Keratinocyte (primary cell): ENCODE measurements around the gene ATP6V0E2. TPM values are rescaled to one million over a fixed set of nuclear protein-coding genes. Genes with fewer than 3 reads are reported as not detected.

Source experiments
- DNase-seq: peaks from one replicate; pipeline ENCODE4 v3.0.0-alpha.2; 2011; ENCODE audit warnings: low read depth, missing footprints, low spot score
- FAIRE-seq: peaks from 2 replicates; lab custom pipeline; 2011; peaks lifted over from hg19 to GRCh38; lab: Jason Lieb, UNC
- H2AFZ ChIP-seq: 2 replicates; pipeline ENCODE4 v1.6.0; 2012; ENCODE audit warnings: low read length, control low read depth, inconsistent platforms; ENCODE audit not compliant: control insufficient read depth
- H3K27ac ChIP-seq: 2 replicates; pipeline ENCODE4 v1.5.1; 2011; ENCODE audit warnings: low read length; ENCODE audit not compliant: control insufficient read depth, insufficient read depth
- H3K27me3 ChIP-seq: 3 replicates; pipeline ENCODE4 v1.6.0; 2011; ENCODE audit warnings: low read length; ENCODE audit not compliant: control insufficient read depth, insufficient read depth; ENCODE audit errors: extremely low read depth
- H3K36me3 ChIP-seq, 2 experiments: 2 replicates in 1 of 2; 3 replicates in 1 of 2; pipeline ENCODE4 v1.5.1; 2011; ENCODE audit warnings: low read length in 2 of 2, mild to moderate bottlenecking in 1 of 2; ENCODE audit not compliant: control insufficient read depth in 2 of 2, insufficient read depth in 2 of 2; ENCODE audit errors: extremely low read depth in 1 of 2
- H3K4me1 ChIP-seq: 3 replicates; pipeline ENCODE4 v1.5.1; 2011; ENCODE audit warnings: low read length; ENCODE audit not compliant: control insufficient read depth, insufficient read depth; ENCODE audit errors: extremely low read depth
- H3K4me2 ChIP-seq: 3 replicates; pipeline ENCODE4 v1.6.0; 2011; ENCODE audit warnings: low read depth, low read length; ENCODE audit not compliant: control insufficient read depth, insufficient read depth; ENCODE audit errors: extremely low read depth
- H3K4me3 ChIP-seq, 3 experiments: fragments of 200-600 bp in 1 of 3; sonication (generic) in 1 of 3; 2 replicates in 2 of 3; 3 replicates in 1 of 3; pipeline ENCODE4 v1.5.1; 2011 to 2016; ENCODE audit warnings: low read length in 3 of 3, mild to moderate bottlenecking in 3 of 3, control low read depth in 2 of 3, inconsistent platforms in 1 of 3, low read depth in 1 of 3, mixed read lengths in 1 of 3, mixed run types in 1 of 3, moderate library complexity in 1 of 3; ENCODE audit not compliant: control insufficient read depth in 2 of 3, insufficient read depth in 2 of 3; ENCODE audit errors: extremely low read depth in 1 of 3
- H3K79me2 ChIP-seq: 2 replicates; pipeline ENCODE4 v1.6.0; 2012; ENCODE audit warnings: low read length; ENCODE audit not compliant: control insufficient read depth, insufficient read depth
- H3K9ac ChIP-seq: 3 replicates; pipeline ENCODE4 v1.6.0; 2011; ENCODE audit warnings: low read length; ENCODE audit not compliant: control insufficient read depth, insufficient read depth; ENCODE audit errors: extremely low read depth
- H3K9me1 ChIP-seq: 3 replicates; pipeline ENCODE4 v1.6.0; 2011; ENCODE audit warnings: low read length; ENCODE audit not compliant: control insufficient read depth, insufficient read depth; ENCODE audit errors: extremely low read depth
- H3K9me3 ChIP-seq: 2 replicates; pipeline ENCODE4 v1.5.1; 2012; ENCODE audit warnings: low read depth, low read length; ENCODE audit not compliant: control insufficient read depth
- H4K20me1 ChIP-seq: 3 replicates; pipeline ENCODE4 v1.6.0; 2011; ENCODE audit warnings: low read length; ENCODE audit not compliant: control insufficient read depth, insufficient read depth; ENCODE audit errors: extremely low read depth
- CTCF ChIP-seq, 3 experiments: IDR thresholded peaks in 1 of 3; conservative IDR thresholded peaks in 1 of 3; optimal IDR thresholded peaks in 1 of 3; 2 replicates in 2 of 3; 3 replicates in 1 of 3; pipeline versions ENCODE3 to v1.5.1; 2011; ENCODE audit warnings: low read length in 3 of 3, mild to moderate bottlenecking in 3 of 3, moderate library complexity in 2 of 3, control low read depth in 1 of 3, inconsistent platforms in 1 of 3; ENCODE audit not compliant: insufficient read depth in 2 of 3; ENCODE audit errors: extremely low read depth in 1 of 3
- EZH2 ChIP-seq: IDR thresholded peaks from one replicate; pipeline ENCODE4 v1.6.1; 2012; ENCODE audit warnings: inconsistent platforms, mild to moderate bottlenecking, low read length, moderate library complexity
- dilution Hi-C: fragments of 300-500 bp; cut with MboI; formaldehyde crosslinking; loops from one replicate; pipeline ENCODE4 v1.7.0; 2020; ENCODE audit warnings: low sequenced_read_pairs; ENCODE audit not compliant: extremely low pct_ligation_motif_present
- polyA plus RNA-seq, 5 experiments: library from polyadenylated mRNA; depleted of rRNA in 3 of 5; stranded (reverse) in 3 of 5; stranded (forward) in 1 of 5; unstranded in 1 of 5; fragments of >200 nt; gene quantifications; 1 replicate in 1 of 5; 2 replicates in 3 of 5; 3 replicates in 1 of 5; pipeline versions ENCODE4 v1.2.1 to v1.2.3, GENCODE V29; 2011 to 2012; ENCODE audit warnings: missing spikeins in 2 of 5, low read depth in 1 of 5, low replicate concordance in 1 of 5

The ATP6V0E2 gene
- polyA plus RNA-seq, 1 donor (not counting 4 experiments of a cell fraction or from before 2014, with no cell fraction given) = 5.0 TPM

DNA sequence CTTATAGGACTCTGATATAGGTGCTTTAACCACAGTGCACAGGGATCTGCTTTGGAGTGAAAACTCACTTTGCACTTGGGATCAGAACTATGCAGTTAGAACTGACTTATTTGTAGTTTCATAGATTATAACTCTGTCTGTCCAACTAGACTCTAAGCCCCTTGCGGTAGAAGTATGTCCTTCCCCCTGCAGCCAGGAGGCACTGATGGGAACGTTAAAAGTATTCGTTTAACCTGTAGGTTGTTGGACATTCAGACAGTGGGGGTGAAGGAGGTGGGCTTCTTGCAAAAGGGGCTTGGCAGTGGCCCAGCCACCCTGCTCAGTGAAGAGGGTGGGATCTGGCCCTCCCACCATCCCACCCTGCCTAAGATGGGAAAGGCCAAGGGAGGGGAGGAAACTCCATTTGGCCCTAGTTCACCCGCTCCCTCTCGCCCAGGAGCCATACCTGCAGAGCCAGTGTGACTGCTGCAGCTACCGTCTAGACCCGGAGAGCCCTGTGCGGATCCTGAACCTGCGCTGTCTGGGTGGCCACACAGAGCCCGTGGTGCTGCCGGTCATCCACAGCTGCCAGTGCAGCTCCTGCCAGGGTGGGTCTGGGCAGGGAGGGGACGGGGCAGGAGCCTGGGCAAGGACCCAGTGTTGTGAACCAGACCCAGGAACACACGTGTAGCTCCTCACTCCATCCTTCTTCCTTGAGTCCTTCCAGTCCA is 41.3 kb upstream of the ATP6V0E2 start:
- Histone ChIP-seq H3K9me1 (no peaks in the 10 kb centered on the region), H4K20me1 (no peaks in the 10 kb centered on the region), H3K27ac (no peak overlapping the region), H3K4me2 (no peak overlapping the region), H3K4me3 (no peak overlapping the region), H3K79me2 (no peaks in the 10 kb centered on the region), H3K9me3 (no peaks in the 10 kb centered on the region), H3K36me3 (no peaks in the 10 kb centered on the region), H3K27me3 (peaks cover 4% of the 10 kb centered on the region), H3K4me1 (no peaks in the 10 kb centered on the region), H2AFZ (no peak overlapping the region), H3K9ac (no peak overlapping the region)
- dilution Hi-C loops = no loop called here
- no peak for DNase-seq
- no peak for FAIRE-seq
- TF ChIP-seq EZH2 = no peak
- TF ChIP-seq CTCF (optimal IDR thresholded peaks at IDR 0.05 in 1 of 3, IDR thresholded peaks at IDR 0.05 in 1 of 3, conservative IDR thresholded peaks at IDR 0.05 in 1 of 3; ENCODE audit: extremely low read depth in 1 of 3, insufficient read depth in 2 of 3, low read length in 3 of 3) = no peak

DNA sequence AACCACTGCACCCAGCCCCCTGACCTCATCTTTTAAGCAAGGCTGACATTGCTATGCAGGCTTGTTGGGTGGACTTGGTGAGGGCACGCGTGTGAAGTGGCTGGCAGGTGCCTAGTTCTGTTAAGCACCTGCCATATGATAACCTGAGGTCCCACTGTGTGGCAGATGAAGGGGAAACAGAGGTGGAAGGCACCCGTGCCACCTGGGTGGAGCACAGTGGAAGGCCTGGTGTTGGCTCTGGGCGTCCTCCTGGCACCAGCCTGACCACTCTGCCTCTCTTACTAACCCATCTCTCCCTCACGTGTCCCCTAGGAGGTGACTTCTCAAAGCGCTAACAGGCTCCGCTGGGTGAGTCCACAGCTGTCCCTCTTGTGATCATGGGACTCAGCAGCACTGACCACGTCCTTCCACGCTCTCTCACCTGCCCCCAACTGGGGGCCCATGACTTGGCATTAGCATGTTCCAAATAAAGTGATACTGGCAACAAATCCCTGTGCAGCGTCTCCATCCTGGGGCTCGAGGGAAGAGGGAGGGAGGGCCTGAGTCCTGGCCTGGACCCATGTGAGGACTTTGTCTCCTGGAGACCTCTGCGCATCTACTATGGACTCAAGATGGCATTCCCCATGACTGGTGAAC is 40.2 kb upstream of the ATP6V0E2 start:
- Histone ChIP-seq H3K4me1 (no peaks in the 10 kb centered on the region), H3K36me3 (no peaks in the 10 kb centered on the region), H4K20me1 (no peaks in the 10 kb centered on the region), H3K9me1 (no peaks in the 10 kb centered on the region), H3K79me2 (no peaks in the 10 kb centered on the region), H2AFZ (no peak overlapping the region), H3K9me3 (no peaks in the 10 kb centered on the region), H3K4me3 (no peak overlapping the region), H3K4me2 (no peak overlapping the region), H3K27me3 (peaks cover 4% of the 10 kb centered on the region), H3K27ac (no peak overlapping the region), H3K9ac (no peak overlapping the region)
- FAIRE-seq (no peak), DNase-seq (no peak)
- TF ChIP-seq EZH2 (no peak), CTCF (optimal IDR thresholded peaks at IDR 0.05 in 1 of 3, IDR thresholded peaks at IDR 0.05 in 1 of 3, conservative IDR thresholded peaks at IDR 0.05 in 1 of 3; ENCODE audit: extremely low read depth in 1 of 3, insufficient read depth in 2 of 3, low read length in 3 of 3) (no peak)
- dilution Hi-C loops = no loop called here
